ENCODE measurements around the gene ATP8B3.

ATP8B3 gene

DNA sequence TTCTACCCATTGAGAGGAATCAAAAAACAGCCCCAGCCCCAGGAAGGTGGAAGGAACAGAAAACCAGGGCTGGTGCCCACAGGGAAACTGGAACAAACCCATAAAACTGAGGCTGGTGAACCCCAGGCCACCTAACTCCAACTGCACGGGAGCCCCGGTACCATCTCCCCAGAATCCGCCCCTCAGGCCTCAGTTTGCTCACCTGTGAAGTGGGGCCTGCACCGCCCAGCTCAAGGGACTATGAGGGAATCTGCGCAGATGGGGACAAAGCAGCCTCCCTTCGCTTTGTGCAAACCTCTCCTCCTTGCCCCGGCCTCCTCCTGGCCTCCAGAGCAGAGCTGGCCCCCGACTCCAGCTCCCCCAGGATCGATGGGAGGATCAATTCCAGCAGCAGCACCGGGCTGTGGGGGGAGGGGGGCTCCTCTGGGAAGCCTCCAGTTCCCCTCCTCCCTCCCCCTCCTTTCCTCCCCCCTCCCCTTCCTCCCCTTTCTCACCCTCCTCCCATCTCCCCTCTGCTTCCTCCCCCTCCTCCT lies 67.9 kb downstream of the ATP8B3 start:
- no peak for DNase-seq

DNA sequence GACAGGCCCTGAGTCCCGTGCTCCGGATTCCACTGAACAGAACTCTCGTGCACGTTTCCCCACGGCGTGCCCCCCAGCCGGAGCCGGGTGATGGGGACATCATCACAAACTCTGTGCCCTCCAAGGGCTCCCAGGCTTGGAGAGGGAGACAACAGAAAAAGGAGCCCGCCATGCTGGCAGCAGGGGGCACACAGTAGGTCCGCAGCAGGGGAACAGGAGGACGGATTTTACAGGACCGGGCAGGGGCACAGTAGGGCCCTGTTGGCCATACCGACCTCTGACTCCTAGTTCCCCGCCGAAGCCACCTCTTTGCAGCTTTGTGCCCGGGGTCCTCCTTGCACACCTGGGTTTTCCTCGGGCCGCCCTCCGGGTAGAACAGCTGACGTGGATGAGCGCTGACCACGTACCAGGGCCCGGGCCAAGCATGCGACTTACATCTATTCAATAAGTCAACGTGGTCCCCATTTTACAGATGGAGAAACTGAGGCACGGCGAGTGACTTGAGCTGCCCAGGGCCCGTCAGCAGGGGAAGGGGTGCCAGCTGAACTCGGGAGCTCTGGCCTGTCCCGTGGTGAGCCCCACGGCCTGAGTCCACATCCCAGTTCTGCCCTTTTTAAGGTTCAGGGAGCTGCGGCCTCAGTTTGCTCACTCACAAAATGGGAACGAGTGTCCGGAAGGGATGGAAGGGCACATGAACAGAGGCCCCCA lies 68.9 kb downstream of the ATP8B3 start:
- DNase-seq = no peak

GRCh38 chr19:1739960-1740629 lies 72.0 kb downstream of the ATP8B3 start:
- no peak for DNase-seq

- no peak for DNase-seq
Observed at GRCh38 chr19:1736927-1737326, 75.1 kb downstream of the ATP8B3 start.

DNA sequence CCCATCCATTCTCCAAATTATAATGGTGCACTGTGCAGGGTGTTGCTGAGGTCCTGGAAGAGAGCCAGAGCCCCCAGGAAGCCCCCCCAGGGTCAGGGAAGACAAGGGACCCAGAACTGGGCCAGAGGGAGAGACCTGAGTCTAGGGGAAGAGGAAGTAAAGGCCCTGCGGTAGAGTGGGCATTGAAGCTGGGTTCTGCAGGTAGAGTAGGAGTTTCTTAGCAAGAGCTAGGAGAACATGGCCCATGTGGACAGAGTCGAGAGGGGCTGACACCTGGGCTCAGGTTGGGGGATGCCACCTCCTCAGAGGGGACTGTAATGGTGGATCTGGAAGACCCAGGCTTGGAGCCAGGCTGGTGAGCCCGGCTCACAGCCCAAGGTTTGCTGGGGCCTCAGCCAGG lies 75.8 kb downstream of the ATP8B3 start:
- no peak for DNase-seq

- DNase-seq = no peak
Observed at GRCh38 chr19:1734321-1734966, 77.6 kb downstream of the ATP8B3 start.

Measured in fibroblast of skin of scalp (primary cell).